Melanocyte of skin (primary cell): ENCODE results near the gene S100A12. TPM values are rescaled to one million over a fixed set of nuclear protein-coding genes. Genes with fewer than 3 reads are reported as not detected.

ENCODE experiments used
- small RNA-seq, 2 donors: library from RNA; depleted of rRNA; stranded (forward); fragments of <200 nt; gene quantifications; one replicate each; pipeline ENCODE3, GENCODE V24; 2012
- total RNA-seq, 2 donors: library from RNA; depleted of rRNA; stranded (reverse); fragments of >200 nt; gene quantifications; 2 replicates each; pipeline ENCODE4 v1.2.3, GENCODE V29; 2012

The S100A12 gene
- 1 to 10 TPM in 1 of 2 donors, not detected in 1; 1.0 TPM for total RNA-seq

GRCh38 chr1:153375511-153375910 is at the start of gene S100A12:
TSS of gene S100A12 (minus strand) at chr1:153375621. CDS start at chr1:153374592, 1,029 bp downstream.

GRCh38 chr1:153415850-153416570 is 40.6 kb upstream of the S100A12 start, which contains the start of gene S100A7A:
TSS of gene S100A7A (plus strand) at chr1:153416520. CDS start at chr1:153418083, 1,563 bp downstream.

GRCh38 chr1:153390938-153391710 is 15.7 kb upstream of the S100A12 start, which contains the start of gene S100A8:
TSS of gene S100A8 (minus strand) at chr1:153391073. CDS start at chr1:153390535, 538 bp downstream.

GRCh38 chr1:153357853-153358690 is 17.3 kb downstream of the S100A12 start, which contains the start of gene S100A9:
TSS of gene S100A9 (plus strand) at chr1:153357854. CDS start at chr1:153358284, 430 bp downstream.

GRCh38 chr1:153348511-153349362 is 26.7 kb downstream of the S100A12 start, which contains the start of gene PGLYRP4:
TSS of gene PGLYRP4 (minus strand) at chr1:153348841. CDS start at chr1:153347932, 909 bp downstream.

Small RNA genes lying within 50 kb of the gene (small RNA-seq; reads per million reads assigned to genes)
- 0 reads per million in 2 donors for gene RNU6-160P
- 0 reads per million in 2 donors for gene S100A15A

Other genes starting within 250 kb of the S100A12 start
- not detected for gene SPRR2G, start 224.7 kb downstream of the S100A12 start, total RNA-seq
- not detected for gene LELP1, start 172.2 kb downstream of the S100A12 start, total RNA-seq
- not detected for gene PRR9, start 158.0 kb downstream of the S100A12 start, total RNA-seq
- gene LORICRIN, start 115.9 kb downstream of the S100A12 start, total RNA-seq, result not detected
- gene PGLYRP3, start 62.7 kb downstream of the S100A12 start, total RNA-seq, result not detected
- not detected for gene PGLYRP4, start 26.8 kb downstream of the S100A12 start, total RNA-seq
- gene S100A9, start 17.8 kb downstream of the S100A12 start, total RNA-seq, result not detected
- not detected for gene S100A8, start 15.5 kb upstream of the S100A12 start, total RNA-seq
- gene S100A7A, start 40.9 kb upstream of the S100A12 start, total RNA-seq, result not detected
- gene S100A7, start 85.0 kb upstream of the S100A12 start, total RNA-seq, result not detected
- gene S100A6, start 160.4 kb upstream of the S100A12 start, total RNA-seq, result 100 to 1,000 TPM; 336 to 430 TPM
- gene S100A5, start 165.3 kb upstream of the S100A12 start, total RNA-seq, result not detected
- 1 to 10 TPM in 1 of 2 donors, under 1 TPM in 1; 0.67 to 1.7 TPM for gene S100A4, start 170.2 kb upstream of the S100A12 start, total RNA-seq
- 1 to 10 TPM in 1 of 2 donors, not detected in 1; 1.3 TPM for gene S100A3, start 173.6 kb upstream of the S100A12 start, total RNA-seq
- 1 to 10 TPM in 1 of 2 donors, under 1 TPM in 1; 0.34 to 1.3 TPM for gene S100A2, start 190.2 kb upstream of the S100A12 start, total RNA-seq
- 10 to 100 TPM; 13.1 to 34.3 TPM for gene S100A16, start 237.5 kb upstream of the S100A12 start, total RNA-seq
- gene S100A14, start 240.7 kb upstream of the S100A12 start, total RNA-seq, result not detected